Stimulated activated CD8-positive, alpha-beta memory T cell treated with anti-CD3 and anti-CD28 coated beads, Interleukin-7, amount 100 ng/mL, for 1 hour (primary cell): ENCODE results near the gene NIBAN1.

Experiments used
- DNase-seq, 2 donors: peaks; one replicate each; pipeline ENCODE4 v3.0.0-alpha.2; 2020; ENCODE audit warnings: low read depth in 2 of 2

The NIBAN1 gene

DNA sequence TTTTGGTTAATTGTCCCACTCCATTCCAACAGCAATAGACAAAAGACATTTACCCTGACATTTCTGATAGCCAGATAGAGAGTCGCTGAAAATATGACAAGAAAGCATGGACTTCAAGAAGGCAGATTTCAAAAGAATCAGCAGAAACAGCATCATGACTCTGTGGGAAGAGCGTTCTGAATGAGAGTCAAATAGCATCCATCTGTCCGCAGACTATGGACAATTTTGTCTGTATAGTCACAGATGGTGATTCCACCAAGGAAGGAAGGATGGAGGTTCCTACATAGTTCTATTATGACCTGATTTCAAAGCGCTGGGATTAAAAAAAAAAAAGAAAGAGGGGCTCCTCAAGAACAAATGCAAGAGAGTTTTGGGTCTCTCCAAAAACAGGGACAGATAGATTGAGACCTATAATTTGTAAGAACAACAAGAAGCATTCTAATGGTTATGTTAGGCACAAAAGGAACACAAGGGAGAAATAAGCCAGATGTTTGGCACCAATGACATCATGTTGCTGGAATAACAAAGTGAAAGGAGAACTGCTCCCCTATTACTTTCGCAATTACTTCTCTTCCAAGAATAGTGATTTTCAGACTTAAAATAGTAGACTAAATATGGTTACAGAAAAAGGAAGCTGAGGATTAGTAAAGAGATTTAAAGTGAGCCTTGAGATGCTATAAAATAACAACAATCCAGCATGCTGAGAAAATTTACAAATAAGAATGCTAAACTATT lies 28.5 kb downstream of the NIBAN1 start:
- DNase-seq: no peak

DNA sequence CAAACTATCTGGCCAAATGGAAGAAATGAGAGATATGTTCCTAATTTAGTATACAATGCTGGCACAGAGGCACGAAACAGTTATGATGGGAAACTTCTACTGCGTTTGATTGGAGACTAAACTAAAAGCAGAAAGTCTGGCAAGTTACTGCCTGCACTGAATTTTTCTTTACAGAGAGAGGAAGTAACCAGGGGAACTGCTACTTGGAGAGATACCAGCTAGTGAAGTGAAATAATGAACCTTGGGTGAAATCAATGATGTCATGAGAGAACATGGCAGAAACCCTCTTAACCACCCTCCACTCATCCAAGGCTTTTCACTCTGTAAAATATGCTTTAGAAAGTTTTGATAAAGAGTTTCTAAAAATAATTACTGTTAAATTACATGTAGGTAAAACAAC lies 29.3 kb downstream of the NIBAN1 start:
- DNase-seq: no peak

- no peak for DNase-seq
These were observed 30.3 kb downstream of the NIBAN1 start for GRCh38 chr1:184943998-184944397.

GRCh38 chr1:184941735-184942134 lies 32.6 kb downstream of the NIBAN1 start:
- DNase-seq: no peak

DNA sequence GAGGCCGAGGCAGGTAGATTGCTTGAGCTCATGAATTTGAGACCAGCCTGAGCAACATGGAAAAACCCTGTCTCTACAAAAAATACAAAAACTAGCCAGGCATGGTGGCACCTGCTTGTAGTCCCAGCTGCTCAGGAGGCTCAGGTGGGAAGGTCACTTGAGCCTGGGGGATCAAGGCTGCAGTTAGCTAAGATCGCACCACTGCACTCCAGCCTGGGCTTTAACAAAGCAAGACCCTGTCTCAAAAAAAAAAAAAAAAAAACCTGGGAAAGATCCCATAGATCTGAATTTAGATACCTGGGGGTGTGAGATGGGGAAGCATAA lies 32.9 kb downstream of the NIBAN1 start:
- no peak for DNase-seq

DNA sequence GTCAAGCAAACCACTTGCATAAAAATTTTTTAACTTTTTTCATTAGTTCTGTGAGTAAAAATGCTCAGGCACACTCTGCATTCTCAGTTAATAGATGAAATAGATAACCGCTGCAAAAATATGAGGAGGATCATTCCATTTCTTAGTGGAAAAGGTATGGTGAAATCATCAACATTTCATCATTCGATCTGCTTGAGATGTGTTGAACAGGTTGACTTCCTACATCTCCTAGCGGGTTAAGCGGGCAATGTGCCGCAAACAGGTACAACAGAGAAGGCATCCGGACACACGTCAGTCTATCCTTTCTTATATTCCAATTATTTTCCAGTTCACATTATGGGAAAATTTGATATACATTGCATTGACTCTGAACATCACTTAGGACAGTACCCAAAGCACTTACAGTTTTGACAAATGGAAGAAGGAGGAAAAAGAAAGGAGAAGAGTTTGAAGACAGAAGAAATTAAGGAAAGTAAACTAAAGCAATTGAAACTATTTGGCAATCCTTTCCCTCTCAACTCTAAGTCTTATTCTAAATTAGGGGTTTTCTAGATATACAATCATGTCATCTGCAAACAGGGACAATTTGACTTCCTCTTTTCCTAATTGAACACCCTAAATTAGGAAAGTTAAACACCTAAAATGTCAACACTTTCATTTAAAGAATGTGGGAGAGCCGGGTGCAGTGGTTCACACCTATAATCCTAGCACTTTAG lies 33.5 kb downstream of the NIBAN1 start:
- no peak for DNase-seq

DNA sequence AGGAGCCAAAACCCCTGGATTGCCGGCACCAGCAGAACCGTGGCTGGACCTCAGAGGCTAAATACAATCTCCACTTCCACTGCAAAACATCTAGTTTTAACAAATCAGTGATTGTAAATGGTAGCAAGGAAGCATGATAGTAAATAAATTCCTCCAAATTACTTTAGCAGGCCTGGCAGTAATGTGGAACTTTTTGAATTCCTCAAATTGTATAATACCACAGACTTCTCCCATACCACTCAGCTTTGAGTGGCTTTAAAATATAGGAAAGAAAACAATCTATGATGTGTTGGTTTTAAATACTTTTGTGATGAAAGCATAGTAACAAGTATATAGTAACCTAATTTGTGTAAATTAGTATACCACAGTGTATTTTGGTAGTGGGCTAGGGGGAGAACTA lies 34.1 kb downstream of the NIBAN1 start:
- no peak for DNase-seq

- no peak for DNase-seq
These were observed 36.6 kb downstream of the NIBAN1 start for GRCh38 chr1:184937729-184938128.

DNA sequence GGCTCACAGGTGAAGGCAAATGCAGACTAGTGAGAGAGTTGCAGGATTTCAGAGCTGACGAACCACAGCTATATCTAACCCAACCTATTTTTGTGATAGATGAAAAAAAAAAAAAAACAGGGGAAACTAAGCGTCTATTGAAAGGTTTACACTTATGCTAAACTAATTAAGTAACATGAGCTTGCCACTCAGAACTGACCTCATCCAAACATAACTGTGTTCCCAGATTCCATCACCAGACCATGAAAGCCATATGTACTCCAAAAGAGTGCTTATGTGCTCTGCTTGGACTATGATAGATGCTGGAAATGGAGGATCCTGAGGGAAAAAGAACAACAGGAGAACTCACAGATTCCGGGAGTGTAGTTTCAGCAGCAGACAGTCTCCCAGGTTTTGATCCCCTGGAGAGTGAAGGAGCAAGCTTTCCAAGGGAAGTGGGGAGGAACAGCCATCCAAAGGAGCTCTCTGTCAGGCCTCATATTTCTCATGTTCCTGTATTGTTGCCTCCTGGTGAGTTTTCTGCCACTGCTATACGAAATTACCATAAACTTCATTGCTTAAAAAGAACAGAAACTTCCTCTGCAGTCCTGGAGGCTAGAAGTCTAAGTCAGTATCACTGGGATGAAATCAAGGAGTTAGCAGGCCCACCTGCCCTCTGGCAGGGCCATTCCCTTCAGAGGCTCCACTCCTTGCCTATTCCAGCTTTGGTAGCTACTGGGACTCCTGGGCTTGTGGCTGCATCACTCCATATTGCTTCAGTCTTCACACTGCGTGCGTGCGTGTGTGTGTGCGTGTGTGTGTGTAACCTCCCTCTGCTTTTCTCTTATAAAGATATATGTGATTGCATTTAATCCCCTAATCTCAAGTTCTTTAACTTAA lies 38.1 kb downstream of the NIBAN1 start:
- no peak for DNase-seq

GRCh38 chr1:184933944-184934343 lies 40.4 kb downstream of the NIBAN1 start:
- DNase-seq: no peak

- DNase-seq: no peak
These were observed 42.0 kb downstream of the NIBAN1 start for GRCh38 chr1:184932319-184932718.

- no peak for DNase-seq
These were observed 42.7 kb downstream of the NIBAN1 start for GRCh38 chr1:184931566-184931965.

DNA sequence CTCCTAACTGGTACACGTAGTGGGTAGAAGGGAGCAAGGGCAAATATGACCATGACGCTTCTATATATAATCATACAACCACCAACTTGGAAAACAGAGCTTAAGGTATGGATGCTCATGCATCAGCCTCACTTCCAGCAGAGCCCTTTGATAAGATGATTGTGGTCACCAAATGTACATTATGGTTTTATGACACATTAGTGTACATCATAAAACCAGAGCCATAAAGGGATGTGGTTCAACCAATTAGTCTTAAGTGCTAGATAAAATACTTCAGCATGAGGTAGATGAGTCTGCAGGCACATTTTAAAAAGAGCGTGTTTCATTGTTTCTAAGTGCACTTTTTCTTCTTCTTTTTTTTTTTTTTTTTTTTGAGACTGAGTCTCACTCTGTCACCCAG lies 43.7 kb downstream of the NIBAN1 start:
- DNase-seq: no peak

DNA sequence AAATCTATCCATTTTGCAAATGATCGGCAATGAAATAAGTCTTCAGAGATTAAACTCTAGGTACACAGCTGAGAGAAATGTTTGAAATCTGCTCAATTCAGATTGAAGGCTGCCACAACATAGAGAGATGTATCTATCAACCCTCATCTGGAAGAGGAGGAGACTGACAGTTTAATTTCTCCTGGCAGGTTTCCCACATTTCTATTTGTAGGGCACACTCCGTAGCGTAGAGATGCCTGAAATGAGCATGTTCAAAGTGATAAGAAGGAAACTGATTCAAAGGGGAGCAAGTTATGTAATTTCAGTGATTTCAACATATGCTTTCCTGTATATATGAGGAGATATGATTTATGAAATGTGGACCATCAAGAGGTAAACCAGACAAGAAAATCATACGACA lies 44.1 kb downstream of the NIBAN1 start:
- no peak for DNase-seq

DNA sequence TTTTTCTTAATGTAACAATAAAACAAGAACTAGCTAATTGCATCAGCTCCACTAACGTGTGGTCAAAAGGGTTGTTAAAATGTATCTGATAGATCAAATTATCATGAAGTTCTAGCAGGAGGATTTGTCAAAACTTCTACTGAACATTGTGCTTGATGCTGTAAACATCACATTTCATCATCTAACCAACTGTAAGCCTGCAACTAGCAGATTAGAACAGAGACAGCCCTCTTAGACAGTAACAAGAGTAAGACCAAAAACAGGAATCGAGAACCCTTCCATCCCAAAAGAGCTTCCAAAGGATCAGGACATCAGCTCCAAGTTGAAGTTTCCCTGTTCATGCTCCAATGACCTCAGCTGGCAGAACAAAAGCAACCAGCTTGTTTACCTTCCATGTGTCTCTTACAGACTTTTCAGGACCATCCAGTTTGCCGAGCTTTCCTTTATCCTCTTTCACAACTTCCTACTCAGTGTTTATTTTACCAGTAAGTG lies 44.6 kb downstream of the NIBAN1 start:
- DNase-seq: no peak

DNA sequence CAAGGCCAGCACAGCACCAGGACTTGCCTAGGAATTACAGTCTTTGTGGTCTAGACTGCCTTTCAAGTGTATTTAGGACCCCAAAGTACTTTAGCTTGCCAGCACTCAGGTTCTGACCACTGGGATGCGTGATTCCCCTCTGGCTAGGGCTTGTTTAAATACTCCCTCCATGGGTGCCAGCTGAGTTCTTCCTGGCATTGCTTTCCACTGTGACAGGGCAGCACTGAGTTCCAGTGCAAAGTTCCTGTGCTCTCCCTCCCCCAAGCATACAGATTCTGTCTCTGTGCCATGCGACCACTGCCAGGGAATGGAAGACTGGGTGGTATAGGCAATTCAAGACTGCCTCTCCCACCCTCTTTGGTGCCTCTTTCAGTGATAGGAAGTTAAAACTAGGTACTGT lies 45.9 kb downstream of the NIBAN1 start:
- DNase-seq: no peak
